Neuron (in vitro differentiated cells): Measurements from ENCODE around the gene HSF2BP.
"Not testable (repeated sequence)": the region's sequence is repeated elsewhere in the genome, so short reads cannot be mapped to it uniquely, and the experiment has no call there.

Experiments
- H2AFZ ChIP-seq: one replicate; pipeline ENCODE4 v1.6.1; 2013; ENCODE audit warnings: low read depth, mild to moderate bottlenecking, inconsistent platforms, low read length, moderate library complexity
- H3K27me3 ChIP-seq: one replicate; pipeline ENCODE4 v1.6.1; 2013; ENCODE audit warnings: low read length; ENCODE audit not compliant: insufficient read depth
- H3K36me3 ChIP-seq: one replicate; pipeline ENCODE4 v1.6.1; 2013; ENCODE audit warnings: low read length; ENCODE audit not compliant: insufficient read depth
- H3K4me1 ChIP-seq: one replicate; pipeline ENCODE4 v1.6.1; 2013; ENCODE audit warnings: low read length; ENCODE audit not compliant: insufficient read depth
- H3K4me3 ChIP-seq: 2 replicates; pipeline ENCODE4 v1.5.1; 2013; ENCODE audit warnings: mild to moderate bottlenecking, low read length, moderate library complexity
- H3K9me3 ChIP-seq: one replicate; pipeline ENCODE4 v1.6.1; 2013; ENCODE audit warnings: low read length

HSF2BP gene

DNA sequence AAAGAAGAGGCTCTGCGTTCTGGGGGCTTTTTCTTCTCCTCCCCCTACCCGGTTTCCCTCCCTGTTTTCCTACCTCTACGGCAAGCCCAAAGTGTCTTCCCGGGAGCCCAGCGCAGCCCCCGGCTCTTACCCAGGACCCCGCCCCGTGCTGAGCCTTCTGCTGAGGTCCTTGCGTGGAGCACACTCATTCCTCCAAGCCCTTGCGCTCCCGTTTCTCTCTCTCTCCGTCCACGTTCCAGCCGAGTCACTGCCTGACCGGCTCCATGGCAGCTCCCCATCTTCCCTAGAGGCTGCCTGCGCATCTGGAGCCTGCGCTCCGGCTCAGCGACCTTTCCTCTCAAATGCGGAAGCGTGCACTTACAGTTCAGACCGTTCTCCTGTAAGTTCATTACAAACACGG lies 34.7 kb upstream of the HSF2BP start:
- H3K4me1 ChIP-seq = no peaks in the 10 kb centered on the region
- H3K9me3 ChIP-seq = no peaks in the 10 kb centered on the region
- H2AFZ ChIP-seq = no peak overlapping the region
- H3K4me3 ChIP-seq = no peak overlapping the region
- H3K27me3 ChIP-seq = no peaks in the 10 kb centered on the region
- peaks cover 63% of the 10 kb centered on the region for H3K36me3 ChIP-seq

DNA sequence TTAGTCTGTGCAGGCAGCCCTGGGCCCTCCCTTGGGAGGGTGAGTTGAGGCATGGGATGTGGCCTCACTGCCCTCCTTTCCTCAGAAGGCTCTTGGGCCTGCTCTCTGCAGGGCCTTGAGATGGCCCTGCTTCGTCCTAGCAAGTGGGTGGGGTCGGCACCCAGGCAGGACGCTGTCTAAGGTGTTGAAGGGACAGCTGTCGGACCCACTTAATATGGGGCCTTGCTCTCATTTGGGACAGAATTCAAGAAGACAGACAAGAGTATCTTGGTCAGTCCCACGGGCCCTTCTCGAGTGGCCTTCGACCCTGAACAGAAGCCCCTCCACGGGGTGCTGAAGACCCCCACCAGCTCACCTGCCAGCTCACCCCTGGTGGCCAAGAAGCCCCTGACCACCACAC lies 33.7 kb upstream of the HSF2BP start:
- Histone ChIP-seq H3K4me3 (no peak overlapping the region), H3K27me3 (no peaks in the 10 kb centered on the region), H3K36me3 (peaks cover 73% of the 10 kb centered on the region), H2AFZ (no peak overlapping the region), H3K9me3 (no peaks in the 10 kb centered on the region), H3K4me1 (no peaks in the 10 kb centered on the region)

DNA sequence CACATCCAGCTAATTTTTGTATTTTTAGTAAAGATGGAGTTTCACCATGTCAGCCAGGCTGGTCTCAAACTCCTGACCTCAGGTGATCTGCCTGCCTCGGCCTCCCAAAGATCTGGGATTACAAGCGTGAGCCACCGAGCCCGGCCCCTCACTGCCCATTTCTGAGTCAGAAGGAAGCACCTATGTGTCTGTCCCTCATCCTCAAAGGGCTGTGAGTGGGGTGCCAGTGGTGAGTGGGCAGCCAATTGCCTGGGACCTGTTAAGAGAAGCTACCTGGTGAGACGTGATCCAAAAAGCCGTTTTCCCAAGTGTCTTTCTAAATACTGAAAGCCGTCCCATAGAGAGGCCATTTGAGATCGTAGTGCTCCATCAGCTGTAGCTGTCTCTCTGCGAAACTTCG lies 32.5 kb upstream of the HSF2BP start:
- Histone ChIP-seq H3K36me3 (peaks cover 83% of the 10 kb centered on the region), H3K4me3 (no peak overlapping the region), H3K27me3 (no peaks in the 10 kb centered on the region), H2AFZ (no peak overlapping the region), H3K9me3 (no peaks in the 10 kb centered on the region), H3K4me1 (no peaks in the 10 kb centered on the region)

DNA sequence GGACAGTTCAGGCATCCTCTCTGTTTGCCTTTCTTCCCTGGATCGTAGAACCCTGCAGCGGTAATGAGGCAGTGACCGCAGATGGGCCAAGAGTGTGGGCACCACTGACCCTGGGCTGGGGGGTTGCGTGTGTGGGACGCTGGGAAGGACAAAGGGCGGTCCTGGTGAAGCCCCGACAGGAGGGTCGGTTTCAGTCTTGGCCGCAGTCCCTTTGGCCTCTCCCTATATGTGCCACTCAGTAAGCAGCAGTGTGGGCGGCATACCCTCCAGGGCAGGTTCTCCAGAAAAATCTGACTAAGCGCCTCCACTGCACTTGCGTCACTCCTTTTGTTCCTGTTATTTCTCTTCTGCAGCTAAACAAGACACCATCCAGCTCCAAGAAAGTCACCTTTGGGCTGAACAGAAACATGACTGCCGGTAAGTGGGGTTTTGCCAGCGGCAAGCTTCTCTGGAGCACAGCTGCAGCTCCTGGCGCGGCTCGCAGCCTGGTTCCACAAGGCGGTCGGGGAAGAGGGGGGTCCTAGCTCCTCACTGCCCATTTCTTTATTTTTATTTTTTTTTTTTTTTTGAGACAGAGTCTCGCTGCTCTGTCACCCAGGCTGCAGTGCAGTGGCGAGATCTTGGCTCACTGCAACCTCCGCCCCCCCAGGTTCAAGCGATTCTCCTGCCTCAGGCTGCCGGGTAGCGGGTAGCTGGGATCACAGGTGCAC lies 32.0 kb upstream of the HSF2BP start:
- H3K27me3 ChIP-seq = no peaks in the 10 kb centered on the region
- peaks cover 85% of the 10 kb centered on the region for H3K36me3 ChIP-seq
- H3K4me1 ChIP-seq = no peaks in the 10 kb centered on the region
- H3K9me3 ChIP-seq = no peaks in the 10 kb centered on the region
- no peak overlapping the region for H2AFZ ChIP-seq
- H3K4me3 ChIP-seq = no peak overlapping the region

DNA sequence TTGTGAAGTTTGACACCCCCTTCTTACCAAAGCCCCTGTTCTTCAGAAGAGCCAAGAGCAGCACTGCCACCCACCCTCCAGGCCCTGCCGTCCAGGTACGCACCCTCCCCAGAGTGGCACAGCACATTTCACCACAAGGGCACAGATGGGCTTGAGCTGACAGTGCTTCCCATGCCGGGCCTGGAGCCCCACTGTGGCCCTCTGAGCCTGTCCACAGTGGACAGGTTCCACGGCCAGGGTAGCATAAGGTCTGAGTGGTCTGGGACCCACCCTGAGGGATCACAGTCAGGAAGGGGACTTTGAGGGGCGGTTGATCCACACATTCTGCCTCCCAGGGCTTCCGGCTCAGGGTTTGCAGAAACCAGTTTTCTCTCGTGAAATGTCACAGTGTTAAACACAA lies 31.1 kb upstream of the HSF2BP start:
- Histone ChIP-seq H3K27me3 (no peaks in the 10 kb centered on the region), H3K36me3 (peaks cover 90% of the 10 kb centered on the region), H3K4me3 (no peak overlapping the region), H3K9me3 (no peaks in the 10 kb centered on the region), H3K4me1 (no peaks in the 10 kb centered on the region), H2AFZ (no peak overlapping the region)

DNA sequence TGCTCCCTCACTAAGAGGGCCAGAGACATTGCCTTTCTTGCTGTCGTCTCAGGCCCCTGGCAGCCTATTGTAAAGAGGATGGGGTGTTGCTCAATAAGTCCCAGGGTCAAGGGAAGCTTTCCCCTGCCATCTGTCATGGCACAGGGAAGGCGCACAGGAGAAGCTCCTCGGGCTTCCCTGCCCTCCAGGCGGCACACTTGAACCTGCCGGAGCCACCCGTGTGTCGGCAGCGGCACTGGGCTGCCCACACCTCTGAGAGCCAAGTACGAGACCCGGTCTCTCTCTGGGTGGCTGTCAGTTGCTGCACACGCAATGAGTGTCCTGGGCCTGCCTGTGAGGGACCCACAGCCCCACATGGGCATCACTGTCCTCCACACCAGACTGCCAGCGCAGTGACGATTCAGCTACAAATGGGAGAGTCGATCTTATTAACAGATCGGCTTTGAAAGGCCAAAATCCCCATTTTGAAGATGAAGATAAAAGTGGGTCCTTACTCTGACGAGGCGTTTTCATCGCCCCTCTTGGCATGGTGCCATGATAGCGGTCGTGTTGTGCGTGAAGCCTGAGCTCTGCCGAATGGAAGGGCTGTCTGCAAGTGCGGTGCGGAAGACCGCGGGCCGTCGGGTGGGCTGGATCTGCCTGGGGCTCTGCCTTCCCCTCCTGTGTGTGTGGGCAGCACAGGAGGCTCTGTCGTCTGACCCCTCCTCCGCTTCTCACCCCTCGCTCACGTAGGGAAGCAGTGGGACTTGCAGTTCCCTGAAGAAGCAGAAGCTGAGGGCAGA lies 30.5 kb upstream of the HSF2BP start:
- no peak overlapping the region for H2AFZ ChIP-seq
- no peak overlapping the region for H3K4me3 ChIP-seq
- H3K27me3 ChIP-seq = no peaks in the 10 kb centered on the region
- no peaks in the 10 kb centered on the region for H3K4me1 ChIP-seq
- H3K9me3 ChIP-seq = no peaks in the 10 kb centered on the region
- H3K36me3 ChIP-seq = peaks cover 91% of the 10 kb centered on the region

DNA sequence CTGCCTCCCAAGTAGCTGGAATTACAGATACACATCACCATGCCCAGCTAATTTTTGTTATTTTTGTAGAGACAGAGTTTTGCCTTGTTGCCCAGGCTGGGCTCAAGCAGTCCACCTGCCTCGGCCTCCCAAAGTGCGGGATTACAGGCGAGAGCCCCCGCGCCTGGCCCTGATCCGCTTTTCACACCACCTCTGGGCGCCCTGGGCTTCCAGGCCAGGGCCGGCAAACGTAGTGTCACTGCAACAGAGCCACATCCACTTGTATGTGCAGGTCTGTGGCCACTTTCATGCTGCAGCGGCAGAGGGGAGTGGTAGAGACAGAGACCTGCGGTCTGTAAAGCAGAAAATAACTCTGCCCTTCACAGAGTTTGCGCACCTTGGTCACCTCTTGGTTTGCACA lies 29.6 kb upstream of the HSF2BP start:
- no peaks in the 10 kb centered on the region for H3K4me1 ChIP-seq
- H3K4me3 ChIP-seq = no peak overlapping the region
- H3K27me3 ChIP-seq = no peaks in the 10 kb centered on the region
- no peaks in the 10 kb centered on the region for H3K9me3 ChIP-seq
- H2AFZ ChIP-seq = no peak overlapping the region
- peaks cover 89% of the 10 kb centered on the region for H3K36me3 ChIP-seq

DNA sequence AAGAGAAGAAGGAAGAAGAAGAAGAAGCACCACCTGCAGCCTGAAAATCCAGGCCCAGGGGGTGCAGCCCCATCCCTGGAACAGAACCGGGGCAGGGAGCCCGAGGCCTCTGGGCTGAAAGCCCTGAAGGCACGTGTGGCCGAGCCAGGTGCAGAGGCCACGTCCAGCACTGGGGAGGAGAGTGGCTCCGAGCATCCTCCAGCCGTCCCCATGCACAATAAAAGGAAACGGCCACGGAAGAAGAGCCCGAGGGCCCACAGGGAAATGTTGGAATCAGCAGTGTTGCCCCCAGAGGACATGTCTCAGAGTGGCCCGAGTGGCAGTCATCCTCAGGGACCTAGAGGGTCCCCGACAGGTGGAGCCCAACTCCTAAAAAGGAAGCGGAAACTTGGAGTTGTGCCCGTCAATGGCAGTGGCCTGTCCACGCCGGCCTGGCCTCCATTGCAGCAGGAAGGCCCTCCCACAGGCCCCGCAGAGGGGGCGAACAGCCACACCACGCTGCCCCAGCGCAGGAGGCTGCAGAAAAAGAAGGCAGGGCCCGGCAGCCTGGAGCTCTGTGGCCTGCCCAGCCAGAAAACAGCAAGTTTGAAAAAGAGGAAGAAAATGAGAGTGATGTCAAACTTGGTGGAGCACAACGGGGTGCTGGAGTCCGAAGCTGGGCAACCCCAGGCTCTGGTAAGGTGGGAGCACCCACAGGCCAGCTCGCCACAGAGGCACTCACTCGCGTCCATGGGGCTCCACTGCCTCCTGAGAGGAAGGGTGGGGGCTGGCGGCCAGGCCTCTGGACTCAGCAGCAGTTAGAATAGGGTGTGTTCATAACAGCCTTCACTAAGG lies 28.5 kb upstream of the HSF2BP start:
- H3K27me3 ChIP-seq = no peaks in the 10 kb centered on the region
- H3K36me3 ChIP-seq = peaks cover 87% of the 10 kb centered on the region
- no peak overlapping the region for H2AFZ ChIP-seq
- H3K4me3 ChIP-seq = no peak overlapping the region
- H3K4me1 ChIP-seq = no peaks in the 10 kb centered on the region
- no peaks in the 10 kb centered on the region for H3K9me3 ChIP-seq

DNA sequence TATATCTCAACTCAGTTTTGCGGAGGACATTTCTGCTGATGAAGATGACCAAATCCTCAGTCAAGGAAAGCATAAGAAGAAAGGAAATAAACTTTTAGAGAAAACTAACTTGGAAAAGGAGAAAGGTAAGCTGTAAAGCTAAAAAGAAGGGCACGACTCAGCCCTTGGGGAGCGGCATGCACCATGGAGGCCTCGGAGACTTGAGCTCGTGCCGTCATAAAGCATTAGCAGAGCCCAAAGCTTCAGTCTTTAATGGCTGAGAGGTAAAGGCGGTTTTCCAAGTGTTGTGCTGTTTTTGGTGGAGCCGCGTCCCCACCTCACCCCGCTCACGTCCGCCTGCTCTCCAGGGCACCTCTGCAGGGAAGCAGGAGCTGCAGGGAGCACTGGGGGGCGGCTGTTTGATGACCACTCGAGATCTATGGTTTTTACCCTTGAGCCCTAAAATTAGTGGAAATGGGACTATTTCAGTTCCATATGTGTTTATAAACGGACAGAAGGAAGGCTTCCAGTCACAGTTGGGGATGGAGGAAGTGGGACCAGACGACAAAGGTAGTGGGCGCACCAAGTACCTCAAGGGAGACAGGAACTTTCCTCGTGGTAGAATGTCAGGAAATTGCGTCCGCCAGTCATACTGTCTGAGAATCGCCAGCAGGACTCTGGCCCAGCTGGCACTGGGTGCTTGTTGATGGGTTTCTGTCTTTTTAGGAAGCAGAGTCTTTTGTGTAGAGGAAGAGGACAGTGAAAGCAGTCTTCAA lies 27.7 kb upstream of the HSF2BP start:
- Histone ChIP-seq H3K27me3 (no peaks in the 10 kb centered on the region), H3K36me3 (peaks cover 89% of the 10 kb centered on the region), H3K4me3 (no peak overlapping the region), H3K4me1 (no peaks in the 10 kb centered on the region), H3K9me3 (no peaks in the 10 kb centered on the region), H2AFZ (no peak overlapping the region)

DNA sequence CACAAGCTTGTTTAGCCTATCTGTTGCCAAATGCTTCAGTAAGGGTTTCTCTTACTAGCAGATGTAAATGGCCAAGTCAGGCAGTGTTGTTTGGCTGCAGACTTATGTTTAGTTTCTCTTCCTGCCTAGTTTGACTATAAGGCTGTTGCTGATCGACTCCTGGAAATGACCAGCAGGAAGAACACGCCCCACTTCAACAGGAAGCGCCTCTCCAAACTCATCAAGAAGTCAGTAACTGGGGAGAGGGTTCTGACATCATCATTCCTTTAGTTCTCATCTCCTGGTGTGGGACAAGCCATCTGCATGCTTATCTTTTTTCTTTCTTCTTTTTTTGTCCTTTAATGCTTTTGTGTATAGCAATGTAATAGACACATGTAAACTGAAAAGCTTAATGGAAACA lies 25.1 kb upstream of the HSF2BP start:
- no peaks in the 10 kb centered on the region for H3K27me3 ChIP-seq
- no peak overlapping the region for H3K4me3 ChIP-seq
- peaks cover 77% of the 10 kb centered on the region for H3K36me3 ChIP-seq
- H3K9me3 ChIP-seq = no peaks in the 10 kb centered on the region
- H2AFZ ChIP-seq = no peak overlapping the region
- no peaks in the 10 kb centered on the region for H3K4me1 ChIP-seq

DNA sequence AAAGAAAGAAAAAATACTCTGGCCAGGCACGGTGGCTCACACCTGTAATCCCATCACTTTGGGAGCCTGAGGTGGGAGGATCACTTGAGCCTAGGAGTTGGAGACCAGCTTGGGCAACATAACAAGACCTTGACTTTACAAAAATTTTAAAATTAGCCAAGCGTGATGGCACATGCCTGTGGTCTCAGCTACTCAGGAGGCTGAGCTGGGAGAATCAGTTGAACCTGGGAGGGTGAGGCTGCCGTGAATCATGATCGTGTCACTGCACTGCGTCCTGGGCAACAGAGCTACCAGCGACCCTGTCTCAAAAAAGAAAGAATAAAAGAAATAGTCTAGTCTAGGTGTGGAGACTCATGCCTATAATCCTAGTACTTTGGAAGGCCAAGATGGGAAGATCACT lies 22.4 kb upstream of the HSF2BP start:
- Histone ChIP-seq H3K36me3 (peaks cover 68% of the 10 kb centered on the region), H2AFZ (no peak overlapping the region), H3K4me3 (no peak overlapping the region), H3K27me3 (no peaks in the 10 kb centered on the region), H3K9me3 (no peaks in the 10 kb centered on the region), H3K4me1 (no peaks in the 10 kb centered on the region)

DNA sequence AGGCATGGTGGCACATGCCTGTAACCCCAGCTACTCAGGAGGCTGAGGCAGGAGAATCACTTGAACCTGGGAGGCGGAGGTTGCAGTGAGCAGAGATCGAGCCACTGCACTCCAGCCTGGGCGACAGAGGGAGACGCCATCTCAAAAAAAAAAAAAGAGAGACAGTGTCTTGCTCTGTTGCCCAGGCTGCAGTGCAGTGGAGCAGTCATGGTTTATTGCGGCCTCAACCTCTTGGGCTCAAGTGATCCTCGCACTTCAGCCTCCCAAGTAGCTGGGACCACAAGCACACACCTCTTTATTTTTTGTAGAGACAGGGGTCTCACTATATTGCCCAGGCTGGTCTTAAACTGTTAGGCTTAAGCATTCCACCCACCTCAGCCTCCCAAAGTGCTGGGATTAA lies 21.1 kb upstream of the HSF2BP start:
- not testable (repeated sequence) for H3K27me3 ChIP-seq, H3K4me3 ChIP-seq, H3K9me3 ChIP-seq, H2AFZ ChIP-seq, H3K4me1 ChIP-seq
- peaks cover 68% of the 10 kb centered on the region for H3K36me3 ChIP-seq
